Measurements from ENCODE around the gene C19orf53. TPM values are rescaled to one million over a fixed set of nuclear protein-coding genes. Genes with fewer than 3 reads are reported as not detected.
"Not testable (repeated sequence)": the region's sequence is repeated elsewhere in the genome, so short reads cannot be mapped to it uniquely, and the experiment has no call there.

Gene C19orf53
- total and polyA plus RNA-seq, 5 donors = 91.3 to 233 (median 105) TPM

GRCh38 chr19:13764101-13764807 lies 10.0 kb upstream of the C19orf53 start, which contains the start of gene MRI1:
MRI1 (plus strand) TSS chr19:13764522; CDS start chr19:13764589, 67 bp downstream.
- intact Hi-C loops (cut with DNase I) = no loop called here
- Histone ChIP-seq H3K9me3 (ENCODE audit: control insufficient read depth, low read length) (no peaks in the 10 kb centered on the region), H3K4me3 (ENCODE audit: low read length) (peak within 1 kb of the TSS; percentile 69), H3K27ac (ENCODE audit: low read length) (peak within 1 kb of the TSS; percentile 25), H3K27me3 (ENCODE audit: control insufficient read depth, insufficient read depth) (no peaks in the 10 kb centered on the region), H3K4me1 (ENCODE audit: control insufficient read depth, insufficient read depth, low read length) (no peaks in the 10 kb centered on the region)
- DNase-seq = peak; percentile 87 to 94 (median 94)
- ATAC-seq = peak; percentile 91 to 92
- WGBS = 15% methylated on average over 62 of the region's 67 CpGs

DNA sequence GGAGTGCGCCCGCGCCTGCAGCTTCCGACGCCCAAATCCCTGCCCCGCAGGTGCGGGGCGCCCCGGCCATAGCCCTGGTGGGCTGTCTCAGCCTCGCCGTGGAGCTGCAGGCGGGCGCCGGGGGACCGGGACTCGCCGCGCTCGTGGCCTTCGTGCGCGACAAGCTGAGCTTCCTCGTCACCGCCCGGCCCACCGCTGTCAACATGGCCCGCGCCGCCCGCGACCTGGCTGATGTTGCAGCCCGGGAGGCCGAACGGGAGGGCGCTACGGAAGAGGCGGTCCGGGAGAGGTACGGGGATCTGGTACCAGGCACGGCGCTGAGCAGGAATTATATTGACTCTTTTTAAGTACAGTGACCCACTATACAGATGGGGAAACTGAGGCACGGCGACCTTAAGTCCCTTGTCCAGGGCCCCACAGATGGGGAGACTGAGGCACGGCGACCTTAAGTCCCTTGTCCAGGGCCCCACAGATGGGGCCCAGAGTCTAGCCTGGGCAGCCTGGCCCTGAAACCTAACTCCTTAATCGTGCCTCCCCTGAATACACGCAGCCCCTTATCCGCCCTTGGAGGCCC lies 9.3 kb upstream of the C19orf53 start:
- DNase-seq (peak in 2 of 3 donors; percentile 77), ATAC-seq (peak; percentile 5 to 11)
- Histone ChIP-seq H3K27me3 (ENCODE audit: control insufficient read depth, insufficient read depth) (no peaks in the 10 kb centered on the region), H3K9me3 (ENCODE audit: control insufficient read depth, low read length) (no peaks in the 10 kb centered on the region), H3K27ac (ENCODE audit: low read length) (peak overlapping the region; percentile 25), H3K4me3 (ENCODE audit: low read length) (peak overlapping the region; percentile 69), H3K4me1 (ENCODE audit: control insufficient read depth, insufficient read depth, low read length) (no peaks in the 10 kb centered on the region)
- intact Hi-C loops (cut with DNase I) = no loop called here
- WGBS = 3% methylated on average over 48 of the region's 48 CpGs

DNA sequence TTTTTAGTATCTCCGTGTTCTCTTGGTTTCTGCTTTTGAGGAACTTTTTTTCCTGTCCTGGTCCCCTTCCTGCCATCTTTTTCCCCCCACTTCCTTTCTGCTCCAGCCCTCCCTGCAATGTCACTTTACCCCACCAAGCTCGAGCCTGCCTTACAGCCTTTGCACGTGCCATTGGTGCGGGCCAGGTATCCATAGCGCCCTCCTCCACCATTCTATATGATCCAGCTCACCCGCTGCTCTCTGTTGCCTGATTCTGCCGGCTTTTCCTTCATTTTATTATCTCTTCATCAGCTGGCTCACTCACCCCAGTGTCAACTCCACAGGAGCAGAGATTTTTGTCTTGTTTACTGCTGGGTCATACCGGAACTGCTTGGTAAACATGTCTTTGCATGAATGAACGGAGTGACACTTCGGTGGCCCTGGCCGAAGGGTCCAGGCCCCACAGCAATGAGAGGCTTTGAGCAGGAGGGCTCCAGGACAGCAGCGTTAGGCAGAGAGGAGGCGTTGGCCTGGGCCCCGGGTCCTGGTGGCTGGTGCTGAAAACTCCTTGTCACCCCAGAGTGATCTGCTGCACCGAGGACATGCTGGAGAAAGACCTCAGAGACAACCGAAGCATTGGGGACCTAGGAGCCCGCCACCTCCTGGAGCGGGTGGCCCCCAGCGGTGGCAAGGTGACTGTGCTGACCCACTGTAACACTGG lies 8.7 kb upstream of the C19orf53 start:
- intact Hi-C loops (cut with DNase I) = no loop called here
- 63% methylated on average over 19 of the region's 19 CpGs for WGBS

DNA sequence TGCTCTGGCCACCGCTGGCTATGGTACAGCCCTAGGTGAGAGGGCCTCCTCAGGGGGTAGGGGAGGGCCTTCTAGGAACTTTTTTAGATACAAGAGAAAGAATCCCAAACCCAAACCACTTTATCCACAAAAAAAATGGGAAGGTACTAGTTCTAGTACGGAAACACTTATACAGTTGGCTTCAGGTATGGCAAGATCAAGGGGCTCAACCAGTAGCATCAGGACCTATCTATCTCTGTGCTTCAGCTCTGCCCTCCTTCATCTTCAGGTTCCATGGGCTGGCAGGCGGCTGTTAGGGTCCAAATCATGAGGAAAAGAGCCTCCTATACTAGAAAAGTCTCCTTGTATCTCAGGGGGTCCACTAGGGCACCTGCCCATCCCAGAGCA lies 8.2 kb upstream of the C19orf53 start:
- Histone ChIP-seq H3K27me3 (ENCODE audit: control insufficient read depth, insufficient read depth) (no peaks in the 10 kb centered on the region), H3K4me3 (ENCODE audit: low read length) (no peak overlapping the region), H3K4me1 (ENCODE audit: control insufficient read depth, insufficient read depth, low read length) (no peaks in the 10 kb centered on the region), H3K9me3 (ENCODE audit: control insufficient read depth, low read length) (no peaks in the 10 kb centered on the region), H3K27ac (ENCODE audit: low read length) (no peak overlapping the region)
- intact Hi-C loops (cut with DNase I) = no loop called here
- over 99% methylated on average over 3 of the region's 3 CpGs for WGBS
- ATAC-seq (no peak), DNase-seq (no peak)

More for the DNA sequence above, 8.7 kb upstream of the C19orf53 start:
- ATAC-seq (no peak), DNase-seq (no peak)
- H3K27me3 ChIP-seq (ENCODE audit: control insufficient read depth, insufficient read depth) = no peaks in the 10 kb centered on the region
- H3K9me3 ChIP-seq (ENCODE audit: control insufficient read depth, low read length) = no peaks in the 10 kb centered on the region
- no peak overlapping the region for H3K27ac ChIP-seq (ENCODE audit: low read length)
- no peaks in the 10 kb centered on the region for H3K4me1 ChIP-seq (ENCODE audit: control insufficient read depth, insufficient read depth, low read length)
- peak overlapping the region; percentile 69 for H3K4me3 ChIP-seq (ENCODE audit: low read length)

GRCh38 chr19:13768510-13768909 lies 5.7 kb upstream of the C19orf53 start:
- intact Hi-C loops (cut with DNase I) = no loop called here
- WGBS = 92% methylated on average over 19 of the region's 19 CpGs

GRCh38 chr19:13770013-13770635 lies 4.1 kb upstream of the C19orf53 start:
- Histone ChIP-seq H3K9me3 (ENCODE audit: control insufficient read depth, low read length) (no peaks in the 10 kb centered on the region), H3K4me3 (ENCODE audit: low read length) (no peak overlapping the region), H3K4me1 (ENCODE audit: control insufficient read depth, insufficient read depth, low read length) (no peaks in the 10 kb centered on the region), H3K27ac (ENCODE audit: low read length) (no peak overlapping the region), H3K27me3 (ENCODE audit: control insufficient read depth, insufficient read depth) (no peaks in the 10 kb centered on the region)
- 89% methylated on average over 16 of the region's 16 CpGs for WGBS
- DNase-seq (no peak), ATAC-seq (no peak)
- intact Hi-C loops (cut with DNase I) = no loop called here

More at GRCh38 chr19:13768510-13768909, 5.7 kb upstream of the C19orf53 start:
- Histone ChIP-seq H3K4me3 (ENCODE audit: low read length) (no peak overlapping the region), H3K9me3 (ENCODE audit: control insufficient read depth, low read length) (no peaks in the 10 kb centered on the region), H3K27ac (ENCODE audit: low read length) (no peak overlapping the region), H3K4me1 (ENCODE audit: control insufficient read depth, insufficient read depth, low read length) (no peaks in the 10 kb centered on the region), H3K27me3 (ENCODE audit: control insufficient read depth, insufficient read depth) (no peaks in the 10 kb centered on the region)
- no peak for ATAC-seq
- DNase-seq = no peak

GRCh38 chr19:13778398-13778797 lies 4.1 kb downstream of the C19orf53 start:
- intact Hi-C loops (cut with DNase I) = no loop called here
- Histone ChIP-seq H3K27me3 (ENCODE audit: control insufficient read depth, insufficient read depth) (no peaks in the 10 kb centered on the region), H3K4me1 (ENCODE audit: control insufficient read depth, insufficient read depth, low read length) (peaks cover 2% of the 10 kb centered on the region), H3K27ac (ENCODE audit: low read length) (no peak overlapping the region), H3K4me3 (ENCODE audit: low read length) (no peak overlapping the region), H3K9me3 (ENCODE audit: control insufficient read depth, low read length) (no peaks in the 10 kb centered on the region)
- DNase-seq (no peak), ATAC-seq (no peak)
- WGBS = 82% methylated on average over 9 of the region's 9 CpGs

DNA sequence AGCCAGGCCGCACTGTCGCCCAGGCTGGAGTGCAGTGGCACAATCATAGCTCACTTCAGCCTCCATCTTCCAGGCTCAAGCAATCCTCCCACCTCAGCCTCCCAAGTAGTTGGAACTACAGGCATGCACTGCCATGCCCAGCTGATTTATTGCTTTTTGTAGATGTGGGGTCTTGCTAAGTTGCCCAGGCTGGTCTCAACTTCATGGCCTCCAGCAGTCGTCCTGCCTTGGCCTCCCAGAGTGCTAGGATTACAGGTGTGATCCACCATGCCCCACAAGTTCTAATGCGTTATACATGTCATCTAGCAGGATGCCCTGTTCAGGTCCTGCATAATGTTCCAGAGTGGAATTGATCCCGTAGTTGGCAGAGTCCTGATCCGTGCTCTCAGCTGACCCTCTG lies 4.6 kb downstream of the C19orf53 start:
- WGBS = 93% methylated on average over 6 of the region's 6 CpGs
- Histone ChIP-seq H3K27ac (ENCODE audit: low read length) (no peak overlapping the region), H3K27me3 (ENCODE audit: control insufficient read depth, insufficient read depth) (no peaks in the 10 kb centered on the region), H3K4me3 (ENCODE audit: low read length) (no peak overlapping the region), H3K4me1 (ENCODE audit: control insufficient read depth, insufficient read depth, low read length) (peaks cover 2% of the 10 kb centered on the region), H3K9me3 (ENCODE audit: control insufficient read depth, low read length) (no peaks in the 10 kb centered on the region)
- intact Hi-C loops (cut with DNase I) = no loop called here
- DNase-seq (no peak), ATAC-seq (no peak)

DNA sequence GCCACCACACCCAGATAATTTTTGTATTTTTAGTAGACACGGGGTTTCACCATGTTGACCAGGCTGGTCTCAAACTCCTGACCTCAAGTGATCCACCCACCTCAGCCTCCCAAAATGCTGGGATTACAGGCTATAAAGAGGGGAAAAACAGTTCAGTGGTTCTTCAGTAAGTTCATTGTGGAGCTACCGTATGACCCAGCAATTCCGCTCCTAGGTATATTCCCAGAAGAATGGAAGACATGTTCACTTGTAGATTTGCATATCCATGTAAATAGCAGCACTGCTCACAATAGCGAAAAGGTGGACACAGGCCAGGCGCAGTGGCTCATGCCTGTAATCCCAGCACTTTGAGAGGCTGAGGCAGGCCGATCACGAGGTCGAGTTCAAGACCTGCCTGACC lies 5.5 kb downstream of the C19orf53 start:
- not testable (repeated sequence) for H3K27me3 ChIP-seq (ENCODE audit: control insufficient read depth, insufficient read depth); H3K4me3 ChIP-seq (ENCODE audit: low read length); H3K27ac ChIP-seq (ENCODE audit: low read length); ATAC-seq; H3K9me3 ChIP-seq (ENCODE audit: control insufficient read depth, low read length); H3K4me1 ChIP-seq (ENCODE audit: control insufficient read depth, insufficient read depth, low read length)
- intact Hi-C loops (cut with DNase I) = loop anchor here in 2 of 4 donors (5.0 kb wide), 1 partner anchor 83 kb away; no protein-coding TSS in a partner anchor
- DNase-seq = peak in 1 of 3 donors; percentile 46
- WGBS = 94% methylated on average over 8 of the region's 8 CpGs

- DNase-seq (peak; percentile 88 to 90 (median 90)), ATAC-seq (peak; percentile 87 to 92)
- Histone ChIP-seq H3K27me3 (ENCODE audit: control insufficient read depth, insufficient read depth) (no peaks in the 10 kb centered on the region), H3K9me3 (ENCODE audit: control insufficient read depth, low read length) (no peaks in the 10 kb centered on the region), H3K4me1 (ENCODE audit: control insufficient read depth, insufficient read depth, low read length) (no peaks in the 10 kb centered on the region), H3K27ac (ENCODE audit: low read length) (no peak overlapping the region), H3K4me3 (ENCODE audit: low read length) (no peak overlapping the region)
- WGBS = 2% methylated on average over 5 of the region's 5 CpGs
- intact Hi-C loops (cut with DNase I) = loop anchor here in 2 of 4 donors (5.0 kb wide), 1 partner anchor 81 kb away; no protein-coding TSS in a partner anchor
Measured at GRCh38 chr19:13781547-13781946, 7.3 kb downstream of the C19orf53 start.

Measured in right cardiac atrium (tissue), 5 donors.